ENCODE data around the gene INO80B. TPM values are rescaled to one million over a fixed set of nuclear protein-coding genes. Genes with fewer than 3 reads are reported as not detected.

The INO80B gene
- total and polyA plus RNA-seq, 9 of the 15 experiments (the other 6 are each of a cell fraction or from before 2014, with no cell fraction given), result 0.41 to 22.6 (median 9.0) TPM

DNA sequence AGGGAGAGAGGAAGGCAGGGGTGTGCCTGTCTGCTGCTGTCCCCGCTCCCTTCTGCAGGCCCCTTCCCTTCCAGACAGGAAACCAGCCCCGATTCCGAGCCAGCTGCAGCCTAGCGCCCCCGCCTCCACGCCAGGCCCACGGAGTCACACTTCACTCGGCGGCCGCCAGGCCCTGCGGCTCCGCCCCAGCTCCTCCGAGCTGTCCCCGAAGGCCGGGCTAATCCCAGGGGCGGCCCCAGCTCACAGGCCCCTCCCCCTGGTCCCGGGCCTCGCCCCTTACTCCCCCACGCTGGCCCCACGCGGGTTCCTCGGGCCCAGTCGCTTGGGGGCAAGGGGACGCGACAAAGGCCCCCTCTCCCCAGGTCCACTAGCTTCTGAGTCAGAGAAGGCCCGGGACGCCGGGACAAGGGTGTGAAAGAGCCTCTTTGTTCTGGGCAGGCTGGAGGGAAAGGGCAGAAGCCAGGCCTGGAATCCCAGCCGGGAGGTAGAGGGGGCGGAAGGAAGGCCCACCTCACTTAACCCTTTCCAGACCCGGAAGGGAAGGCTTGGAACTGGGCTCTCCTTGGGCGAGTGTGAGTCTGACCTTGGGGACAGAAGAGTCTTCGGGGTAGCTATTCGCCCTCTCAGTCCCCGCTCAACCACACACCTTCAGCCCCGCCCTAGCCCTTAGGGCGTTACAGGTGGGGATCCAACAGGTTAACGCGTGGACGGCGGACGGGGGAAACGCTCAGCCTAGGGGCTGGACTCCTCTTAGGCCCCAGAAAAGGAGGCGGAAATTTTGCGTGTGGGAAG, 14.3 kb upstream of the INO80B start (continued):
- TF ChIP-seq, protein P1, sequence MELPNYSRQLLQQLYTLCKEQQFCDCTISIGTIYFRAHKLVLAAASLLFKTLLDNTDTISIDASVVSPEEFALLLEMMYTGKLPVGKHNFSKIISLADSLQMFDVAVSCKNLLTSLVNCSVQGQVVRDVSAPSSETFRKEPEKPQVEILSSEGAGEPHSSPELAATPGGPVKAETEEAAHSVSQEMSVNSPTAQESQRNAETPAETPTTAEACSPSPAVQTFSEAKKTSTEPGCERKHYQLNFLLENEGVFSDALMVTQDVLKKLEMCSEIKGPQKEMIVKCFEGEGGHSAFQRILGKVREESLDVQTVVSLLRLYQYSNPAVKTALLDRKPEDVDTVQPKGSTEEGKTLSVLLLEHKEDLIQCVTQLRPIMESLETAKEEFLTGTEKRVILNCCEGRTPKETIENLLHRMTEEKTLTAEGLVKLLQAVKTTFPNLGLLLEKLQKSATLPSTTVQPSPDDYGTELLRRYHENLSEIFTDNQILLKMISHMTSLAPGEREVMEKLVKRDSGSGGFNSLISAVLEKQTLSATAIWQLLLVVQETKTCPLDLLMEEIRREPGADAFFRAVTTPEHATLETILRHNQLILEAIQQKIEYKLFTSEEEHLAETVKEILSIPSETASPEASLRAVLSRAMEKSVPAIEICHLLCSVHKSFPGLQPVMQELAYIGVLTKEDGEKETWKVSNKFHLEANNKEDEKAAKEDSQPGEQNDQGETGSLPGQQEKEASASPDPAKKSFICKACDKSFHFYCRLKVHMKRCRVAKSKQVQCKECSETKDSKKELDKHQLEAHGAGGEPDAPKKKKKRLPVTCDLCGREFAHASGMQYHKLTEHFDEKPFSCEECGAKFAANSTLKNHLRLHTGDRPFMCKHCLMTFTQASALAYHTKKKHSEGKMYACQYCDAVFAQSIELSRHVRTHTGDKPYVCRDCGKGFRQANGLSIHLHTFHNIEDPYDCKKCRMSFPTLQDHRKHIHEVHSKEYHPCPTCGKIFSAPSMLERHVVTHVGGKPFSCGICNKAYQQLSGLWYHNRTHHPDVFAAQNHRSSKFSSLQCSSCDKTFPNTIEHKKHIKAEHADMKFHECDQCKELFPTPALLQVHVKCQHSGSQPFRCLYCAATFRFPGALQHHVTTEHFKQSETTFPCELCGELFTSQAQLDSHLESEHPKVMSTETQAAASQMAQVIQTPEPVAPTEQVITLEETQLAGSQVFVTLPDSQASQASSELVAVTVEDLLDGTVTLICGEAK (IDR thresholded peaks at IDR 0.05), result peak; percentile 69; the same call in 1 of the 2 replicates
- TF ChIP-seq, protein P1 (CRISPR knock-in tag; IDR thresholded peaks at IDR 0.05), result no peak
- TF ChIP-seq, protein P2, sequence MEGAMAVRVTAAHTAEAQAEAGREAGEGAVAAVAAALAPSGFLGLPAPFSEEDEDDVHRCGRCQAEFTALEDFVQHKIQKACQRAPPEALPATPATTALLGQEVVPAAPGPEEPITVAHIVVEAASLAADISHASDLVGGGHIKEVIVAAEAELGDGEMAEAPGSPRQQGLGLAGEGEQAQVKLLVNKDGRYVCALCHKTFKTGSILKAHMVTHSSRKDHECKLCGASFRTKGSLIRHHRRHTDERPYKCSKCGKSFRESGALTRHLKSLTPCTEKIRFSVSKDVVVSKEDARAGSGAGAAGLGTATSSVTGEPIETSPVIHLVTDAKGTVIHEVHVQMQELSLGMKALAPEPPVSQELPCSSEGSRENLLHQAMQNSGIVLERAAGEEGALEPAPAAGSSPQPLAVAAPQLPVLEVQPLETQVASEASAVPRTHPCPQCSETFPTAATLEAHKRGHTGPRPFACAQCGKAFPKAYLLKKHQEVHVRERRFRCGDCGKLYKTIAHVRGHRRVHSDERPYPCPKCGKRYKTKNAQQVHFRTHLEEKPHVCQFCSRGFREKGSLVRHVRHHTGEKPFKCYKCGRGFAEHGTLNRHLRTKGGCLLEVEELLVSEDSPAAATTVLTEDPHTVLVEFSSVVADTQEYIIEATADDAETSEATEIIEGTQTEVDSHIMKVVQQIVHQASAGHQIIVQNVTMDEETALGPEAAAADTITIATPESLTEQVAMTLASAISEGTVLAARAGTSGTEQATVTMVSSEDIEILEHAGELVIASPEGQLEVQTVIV (CRISPR knock-in tag; IDR thresholded peaks at IDR 0.05; ENCODE audit: borderline replicate concordance), result no peak
- TF ChIP-seq NCOA1 (IDR thresholded peaks at IDR 0.05; ENCODE audit: low read depth), result no peak
- peak; percentile 60 for TF ChIP-seq TAF1 (IDR thresholded peaks at IDR 0.05; ENCODE audit: control insufficient read depth, extremely low read depth, insufficient read depth, low read length, severe bottlenecking)
- no peak for TF ChIP-seq TRIM24 (IDR thresholded peaks at IDR 0.05)
- TF ChIP-seq, protein P3, sequence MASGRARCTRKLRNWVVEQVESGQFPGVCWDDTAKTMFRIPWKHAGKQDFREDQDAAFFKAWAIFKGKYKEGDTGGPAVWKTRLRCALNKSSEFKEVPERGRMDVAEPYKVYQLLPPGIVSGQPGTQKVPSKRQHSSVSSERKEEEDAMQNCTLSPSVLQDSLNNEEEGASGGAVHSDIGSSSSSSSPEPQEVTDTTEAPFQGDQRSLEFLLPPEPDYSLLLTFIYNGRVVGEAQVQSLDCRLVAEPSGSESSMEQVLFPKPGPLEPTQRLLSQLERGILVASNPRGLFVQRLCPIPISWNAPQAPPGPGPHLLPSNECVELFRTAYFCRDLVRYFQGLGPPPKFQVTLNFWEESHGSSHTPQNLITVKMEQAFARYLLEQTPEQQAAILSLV (tag; IDR thresholded peaks at IDR 0.05), result no peak
- TF ChIP-seq FUS (optimal IDR thresholded peaks at IDR 0.05; ENCODE audit: low read depth, low read length), result no peak
- 0 out of 2 replicates have a peak, but pooled peaks have one; percentile 46 for TF ChIP-seq ZNF175 (CRISPR knock-in tag; IDR thresholded peaks at IDR 0.05; ENCODE audit: low read depth)
- no peak for TF ChIP-seq CEBPG (CRISPR knock-in tag; IDR thresholded peaks at IDR 0.05)
- no peak for TF ChIP-seq CEBPG (tag; conservative IDR thresholded peaks at IDR 0.05 in 1 of 2, IDR thresholded peaks at IDR 0.05 in 1 of 2)
- TF ChIP-seq CBFA2T3 (IDR thresholded peaks at IDR 0.05), result no peak
- TF ChIP-seq POLR2G (IDR thresholded peaks at IDR 0.05; ENCODE audit: low read depth, low read length), result peak; percentile 90
- TF ChIP-seq ZNF316 (IDR thresholded peaks at IDR 0.05), result no peak
- TF ChIP-seq GABPB2 (CRISPR knock-in tag; conservative IDR thresholded peaks at IDR 0.05), result no peak
- TF ChIP-seq NR3C1 (CRISPR knock-in tag; IDR thresholded peaks at IDR 0.05), result no peak

Measured in K562 (cell line).